OCI-LY7 (cell line): ENCODE data around the gene TRNAU1AP. TPM values are rescaled to one million over a fixed set of nuclear protein-coding genes. Genes with fewer than 3 reads are reported as not detected.

Experiments
- BruUV-seq: library from RNA; stranded (reverse); fragments of 400-500 nt; replicated peaks from 2 replicates; lab custom pipeline; 2021; lab: Mats Ljungman, UMichigan
- CTCF ChIA-PET: fragments of 300-600 bp; sonication (Branson Sonifier 250); formaldehyde crosslinking; loops from one replicate; lab custom pipeline; 2022; ENCODE audit warnings: antibody characterized with exemption; ENCODE audit not compliant: unreplicated experiment; lab: Charles Lee
- POLR2A ChIA-PET: fragments of 300-600 bp; sonication (Branson Sonifier 250); formaldehyde crosslinking; loops from one replicate; lab custom pipeline; 2022; ENCODE audit warnings: antibody characterized with exemption; lab: Charles Lee
- DNase-seq: peaks from one replicate; pipeline ENCODE4 v3.0.0-alpha.2; 2015; ENCODE audit warnings: low spot score
- H2AFZ ChIP-seq: fragments of 200-600 bp; sonication (generic), shearing (Covaris generic); 2 replicates; pipeline ENCODE4 v1.6.1; 2014; ENCODE audit warnings: mild to moderate bottlenecking, antibody characterized with exemption, low read length, moderate library complexity
- H3K27ac ChIP-seq: fragments of 200-600 bp; sonication (generic); 2 replicates; pipeline ENCODE4 v1.5.1; 2014; ENCODE audit warnings: mixed run types, low read depth, mild to moderate bottlenecking, moderate library complexity, low read length, inconsistent platforms; ENCODE audit not compliant: poor library complexity, severe bottlenecking
- H3K36me3 ChIP-seq: fragments of 200-600 bp; sonication (generic); 2 replicates; pipeline ENCODE4 v1.6.1; 2014; ENCODE audit warnings: mild to moderate bottlenecking, antibody characterized with exemption, low read length, moderate library complexity, mixed read lengths; ENCODE audit not compliant: insufficient read depth
- H3K4me1 ChIP-seq: fragments of 200-600 bp; sonication (generic); 2 replicates; pipeline ENCODE4 v1.5.1; 2014; ENCODE audit warnings: mild to moderate bottlenecking, low read length; ENCODE audit not compliant: insufficient read depth, poor library complexity, severe bottlenecking
- H3K4me2 ChIP-seq: fragments of 200-600 bp; sonication (generic); 2 replicates; pipeline ENCODE4 v1.6.1; 2014; ENCODE audit warnings: mild to moderate bottlenecking, low read length
- H3K4me3 ChIP-seq: fragments of 200-600 bp; sonication (generic); 2 replicates; pipeline ENCODE4 v1.5.1; 2014; ENCODE audit warnings: mild to moderate bottlenecking, low read depth, low read length; ENCODE audit not compliant: poor library complexity, severe bottlenecking
- H3K79me2 ChIP-seq: fragments of 200-600 bp; sonication (generic); 2 replicates; pipeline ENCODE4 v1.6.1; 2016; ENCODE audit warnings: low read depth, mild to moderate bottlenecking, low read length, moderate library complexity, mixed read lengths; ENCODE audit not compliant: insufficient read depth
- H3K9me2 ChIP-seq: fragments of 200-600 bp; sonication (generic); 2 replicates; pipeline ENCODE4 v1.6.1; 2016; ENCODE audit warnings: mild to moderate bottlenecking, low read length, mixed read lengths; ENCODE audit not compliant: insufficient read depth
- H3K9me3 ChIP-seq: fragments of 200-600 bp; sonication (generic); 2 replicates; pipeline ENCODE4 v1.6.1; 2014; ENCODE audit warnings: mild to moderate bottlenecking, mixed run types, low read length, mixed read lengths
- H4K20me1 ChIP-seq: fragments of 200-600 bp; sonication (generic); 2 replicates; pipeline ENCODE4 v1.6.1; 2014; ENCODE audit warnings: mild to moderate bottlenecking, antibody characterized with exemption, low read length, moderate library complexity, mixed read lengths; ENCODE audit not compliant: insufficient read depth
- EZH2phosphoT487 ChIP-seq: fragments of 200-600 bp; sonication (generic); IDR thresholded peaks from 2 replicates; pipeline ENCODE4 v1.6.1; 2018; ENCODE audit warnings: low read depth, borderline replicate concordance, mild to moderate bottlenecking, mixed run types, antibody characterized with exemption, low read length, moderate library complexity, mixed read lengths
- intact Hi-C: fragments of 100-400 bp; cut with micrococcal nuclease; formaldehyde crosslinking; loops from one replicate; pipeline ENCODE4 v1.10.0; 2022; ENCODE audit not compliant: unreplicated experiment
- total RNA-seq, 2 experiments: library from RNA; depleted of rRNA in 1 of 2; stranded (reverse); fragments of >200 nt in 1 of 2; shearing (Covaris generic) in 1 of 2; gene quantifications; 2 replicates each; pipeline ENCODE4 v1.2.3, GENCODE V29; 2014 to 2022
- TF ChIP-seq, protein P1 (sequence below): fragments of 200-600 bp; sonication (generic); conservative IDR thresholded peaks from 2 replicates; pipeline ENCODE4 v1.5.1; 2014; ENCODE audit warnings: mild to moderate bottlenecking, antibody characterized with exemption, low read length, moderate library complexity, mixed read lengths

Gene TRNAU1AP
- total RNA-seq, 2 experiments from 2014 or later = 30.6 to 41.8 TPM

GRCh38 chr1:28564310-28564709 lies 11.4 kb downstream of the TRNAU1AP start:
- no peak for DNase-seq
- POLR2A ChIA-PET = interaction anchor here (0.9 to 1.5 kb wide), 2 partner anchors 9 to 15 kb away, joined by 3 to 5 read pairs; no protein-coding TSS in a partner anchor
- intact Hi-C loops = no loop called here
- H3K79me2 ChIP-seq = no peaks in the 10 kb centered on the region
- BruUV-seq = no TSS peak
- no peaks in the 10 kb centered on the region for H3K9me3 ChIP-seq
- TF ChIP-seq EZH2phosphoT487 = no peak
- TF ChIP-seq, protein P1, sequence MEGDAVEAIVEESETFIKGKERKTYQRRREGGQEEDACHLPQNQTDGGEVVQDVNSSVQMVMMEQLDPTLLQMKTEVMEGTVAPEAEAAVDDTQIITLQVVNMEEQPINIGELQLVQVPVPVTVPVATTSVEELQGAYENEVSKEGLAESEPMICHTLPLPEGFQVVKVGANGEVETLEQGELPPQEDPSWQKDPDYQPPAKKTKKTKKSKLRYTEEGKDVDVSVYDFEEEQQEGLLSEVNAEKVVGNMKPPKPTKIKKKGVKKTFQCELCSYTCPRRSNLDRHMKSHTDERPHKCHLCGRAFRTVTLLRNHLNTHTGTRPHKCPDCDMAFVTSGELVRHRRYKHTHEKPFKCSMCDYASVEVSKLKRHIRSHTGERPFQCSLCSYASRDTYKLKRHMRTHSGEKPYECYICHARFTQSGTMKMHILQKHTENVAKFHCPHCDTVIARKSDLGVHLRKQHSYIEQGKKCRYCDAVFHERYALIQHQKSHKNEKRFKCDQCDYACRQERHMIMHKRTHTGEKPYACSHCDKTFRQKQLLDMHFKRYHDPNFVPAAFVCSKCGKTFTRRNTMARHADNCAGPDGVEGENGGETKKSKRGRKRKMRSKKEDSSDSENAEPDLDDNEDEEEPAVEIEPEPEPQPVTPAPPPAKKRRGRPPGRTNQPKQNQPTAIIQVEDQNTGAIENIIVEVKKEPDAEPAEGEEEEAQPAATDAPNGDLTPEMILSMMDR = no peak
- H3K4me1 ChIP-seq = no peaks in the 10 kb centered on the region
- no peak overlapping the region for H3K4me2 ChIP-seq
- no peaks in the 10 kb centered on the region for H3K9me2 ChIP-seq
- H2AFZ ChIP-seq = no peak overlapping the region
- H3K27ac ChIP-seq = no peak overlapping the region
- CTCF ChIA-PET = no interaction called here
- H3K4me3 ChIP-seq = no peak overlapping the region
- no peaks in the 10 kb centered on the region for H4K20me1 ChIP-seq
- peaks cover 85% of the 10 kb centered on the region for H3K36me3 ChIP-seq

- TF ChIP-seq EZH2phosphoT487 = no peak
- TF ChIP-seq, protein P1 = no peak
- POLR2A ChIA-PET = interaction anchor here (0.6 to 1.5 kb wide), 3 partner anchors 10 to 393 kb away, joined by 3 to 5 read pairs (median 4); no protein-coding TSS in a partner anchor
- CTCF ChIA-PET = no interaction called here
Measured at GRCh38 chr1:28565040-28565439, 12.2 kb downstream of the TRNAU1AP start.

GRCh38 chr1:28565726-28566125 lies 12.8 kb downstream of the TRNAU1AP start:
- no peaks in the 10 kb centered on the region for H3K4me1 ChIP-seq
- no peak for DNase-seq
- no peak overlapping the region for H3K27ac ChIP-seq
- H3K36me3 ChIP-seq = peaks cover 78% of the 10 kb centered on the region
- ChIA-PET CTCF (no interaction called here), POLR2A (no interaction called here)
- H3K79me2 ChIP-seq = no peaks in the 10 kb centered on the region
- no peak overlapping the region for H3K4me2 ChIP-seq
- no peak overlapping the region for H3K4me3 ChIP-seq
- no peak overlapping the region for H2AFZ ChIP-seq
- BruUV-seq = TSS peak; percentile 21
- no peaks in the 10 kb centered on the region for H3K9me2 ChIP-seq
- no peaks in the 10 kb centered on the region for H4K20me1 ChIP-seq
- H3K9me3 ChIP-seq = no peaks in the 10 kb centered on the region
- intact Hi-C loops = no loop called here
- TF ChIP-seq, protein P1 = no peak
- TF ChIP-seq EZH2phosphoT487 = no peak

More at GRCh38 chr1:28565040-28565439, 12.2 kb downstream of the TRNAU1AP start:
- no peaks in the 10 kb centered on the region for H3K79me2 ChIP-seq
- peaks cover 78% of the 10 kb centered on the region for H3K36me3 ChIP-seq
- intact Hi-C loops = no loop called here
- no peaks in the 10 kb centered on the region for H3K9me2 ChIP-seq
- H3K4me1 ChIP-seq = no peaks in the 10 kb centered on the region
- no peaks in the 10 kb centered on the region for H4K20me1 ChIP-seq
- no peak for DNase-seq
- H3K4me2 ChIP-seq = no peak overlapping the region
- H3K4me3 ChIP-seq = no peak overlapping the region
- H3K9me3 ChIP-seq = no peaks in the 10 kb centered on the region
- no peak overlapping the region for H3K27ac ChIP-seq
- no TSS peak for BruUV-seq
- H2AFZ ChIP-seq = no peak overlapping the region
